Chondrocyte (in vitro differentiated cells): ENCODE results near the gene MLANA. TPM values are rescaled to one million over a fixed set of nuclear protein-coding genes. Genes with fewer than 3 reads are reported as not detected.

Experiments used
- DNase-seq: peaks from one replicate; pipeline ENCODE4 v3.0.0; 2021; ENCODE audit warnings: mixed read lengths, low spot score
- H3K27ac Mint-ChIP-seq: one replicate; pipeline ENCODE4 v1.8.0; 2021; ENCODE audit warnings: mild to moderate bottlenecking, moderate library complexity, mixed read lengths; ENCODE audit not compliant: unreplicated experiment
- H3K27me3 Mint-ChIP-seq: 2 replicates; pipeline ENCODE4 v1.8.0; 2021; ENCODE audit warnings: low read depth, mixed read lengths
- H3K36me3 Mint-ChIP-seq: 2 replicates; pipeline ENCODE4 v1.8.0; 2021; ENCODE audit warnings: low read depth, mixed read lengths
- H3K4me1 Mint-ChIP-seq: 2 replicates; pipeline ENCODE4 v1.8.0; 2021; ENCODE audit warnings: low read depth, mild to moderate bottlenecking, mixed read lengths
- H3K4me3 Mint-ChIP-seq: one replicate; pipeline ENCODE4 v1.8.0; 2021; ENCODE audit warnings: mild to moderate bottlenecking, moderate library complexity, mixed read lengths; ENCODE audit not compliant: unreplicated experiment
- H3K9me3 Mint-ChIP-seq: 2 replicates; pipeline ENCODE4 v1.8.0; 2021; ENCODE audit warnings: low read depth, mixed read lengths
- CTCF ChIP-seq: fragments of 200-600 bp; sonication (generic); IDR thresholded peaks from 2 replicates; pipeline ENCODE4 v1.5.0; 2021; ENCODE audit warnings: antibody characterized with exemption, mild to moderate bottlenecking, moderate library complexity
- total RNA-seq: library from RNA; stranded (reverse); gene quantifications from 3 replicates; pipeline ENCODE4 v1.2.1, GENCODE V29; 2021

The MLANA gene
- total RNA-seq, 1 donor from 2014 or later, result not detected

GRCh38 chr9:5845157-5845531 is 45.5 kb upstream of the MLANA start:
- DNase-seq, result no peak
- Mint-ChIP-seq H3K4me1 (peaks cover 31% of the 10 kb centered on the region), H3K4me3 (no peak overlapping the region), H3K27ac (peak overlapping the region; percentile 74), H3K9me3 (no peaks in the 10 kb centered on the region), H3K27me3 (peaks cover 17% of the 10 kb centered on the region), H3K36me3 (peaks cover 3% of the 10 kb centered on the region)
- TF ChIP-seq CTCF, result peak; percentile 1

- no peak for TF ChIP-seq CTCF
- Mint-ChIP-seq H3K4me1 (peaks cover 31% of the 10 kb centered on the region), H3K36me3 (peaks cover 4% of the 10 kb centered on the region), H3K27me3 (peaks cover 16% of the 10 kb centered on the region), H3K4me3 (no peak overlapping the region), H3K9me3 (no peaks in the 10 kb centered on the region), H3K27ac (no peak overlapping the region)
- no peak for DNase-seq
These were observed 44.6 kb upstream of the MLANA start for GRCh38 chr9:5846096-5846495.

GRCh38 chr9:5846501-5846921 is 44.2 kb upstream of the MLANA start:
- Mint-ChIP-seq H3K4me1 (peaks cover 31% of the 10 kb centered on the region), H3K4me3 (no peak overlapping the region), H3K36me3 (peaks cover 4% of the 10 kb centered on the region), H3K9me3 (no peaks in the 10 kb centered on the region), H3K27ac (no peak overlapping the region), H3K27me3 (peaks cover 16% of the 10 kb centered on the region)
- TF ChIP-seq CTCF, result no peak
- no peak for DNase-seq

- Mint-ChIP-seq H3K36me3 (peaks cover 4% of the 10 kb centered on the region), H3K27ac (no peak overlapping the region), H3K4me1 (peaks cover 22% of the 10 kb centered on the region), H3K4me3 (no peak overlapping the region), H3K9me3 (no peaks in the 10 kb centered on the region), H3K27me3 (peaks cover 24% of the 10 kb centered on the region)
- TF ChIP-seq CTCF, result no peak
- DNase-seq, result no peak
These were observed 42.3 kb upstream of the MLANA start for GRCh38 chr9:5848372-5848882.

GRCh38 chr9:5850724-5851122 is 40.0 kb upstream of the MLANA start:
- Mint-ChIP-seq H3K4me1 (peaks cover under 1% of the 10 kb centered on the region), H3K9me3 (peaks cover 2% of the 10 kb centered on the region), H3K4me3 (no peak overlapping the region), H3K27me3 (peaks cover 24% of the 10 kb centered on the region), H3K27ac (no peak overlapping the region), H3K36me3 (peaks cover 5% of the 10 kb centered on the region)
- no peak for TF ChIP-seq CTCF
- no peak for DNase-seq
